HG03457 (cell line): Measurements from ENCODE around the gene TOMM40.
"Not testable (repeated sequence)": the region's sequence is repeated elsewhere in the genome, so short reads cannot be mapped to it uniquely, and the experiment has no call there.

Source experiments
- ATAC-seq: cut with Tn5 transposase; IDR thresholded peaks from one replicate; pipeline ENCODE4 v1.9.1; 2021; ENCODE audit warnings: moderate number of reproducible peaks; ENCODE audit not compliant: unreplicated experiment

Gene TOMM40

GRCh38 chr19:44893332-44894051 is 2.4 kb downstream of the TOMM40 start:
- ATAC-seq = no peak

- ATAC-seq = no peak
These were observed 3.0 kb downstream of the TOMM40 start for GRCh38 chr19:44894052-44894400.

DNA sequence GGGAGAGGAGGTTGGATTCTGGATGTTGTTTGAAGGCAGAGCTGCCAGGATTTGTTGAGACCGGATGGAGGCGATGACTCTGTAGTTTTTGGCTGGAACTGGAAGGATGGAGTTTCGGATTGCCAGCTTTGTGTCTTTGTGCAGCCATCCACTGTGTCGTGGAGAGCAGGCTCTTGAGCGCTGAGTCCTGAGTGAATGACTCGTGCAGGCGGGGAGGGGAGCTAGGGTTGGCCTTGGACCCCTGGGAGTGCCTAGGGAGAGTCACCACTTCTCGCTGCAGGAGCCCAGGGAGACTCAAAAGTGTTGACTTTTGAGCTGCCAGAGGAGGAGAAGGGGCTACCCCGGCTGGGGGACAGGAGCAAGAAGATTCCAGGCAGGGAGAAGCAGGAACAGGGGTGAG is 3.9 kb downstream of the TOMM40 start:
- ATAC-seq = no peak

- ATAC-seq = no peak
These were observed 6.8 kb downstream of the TOMM40 start for GRCh38 chr19:44897835-44898234.

DNA sequence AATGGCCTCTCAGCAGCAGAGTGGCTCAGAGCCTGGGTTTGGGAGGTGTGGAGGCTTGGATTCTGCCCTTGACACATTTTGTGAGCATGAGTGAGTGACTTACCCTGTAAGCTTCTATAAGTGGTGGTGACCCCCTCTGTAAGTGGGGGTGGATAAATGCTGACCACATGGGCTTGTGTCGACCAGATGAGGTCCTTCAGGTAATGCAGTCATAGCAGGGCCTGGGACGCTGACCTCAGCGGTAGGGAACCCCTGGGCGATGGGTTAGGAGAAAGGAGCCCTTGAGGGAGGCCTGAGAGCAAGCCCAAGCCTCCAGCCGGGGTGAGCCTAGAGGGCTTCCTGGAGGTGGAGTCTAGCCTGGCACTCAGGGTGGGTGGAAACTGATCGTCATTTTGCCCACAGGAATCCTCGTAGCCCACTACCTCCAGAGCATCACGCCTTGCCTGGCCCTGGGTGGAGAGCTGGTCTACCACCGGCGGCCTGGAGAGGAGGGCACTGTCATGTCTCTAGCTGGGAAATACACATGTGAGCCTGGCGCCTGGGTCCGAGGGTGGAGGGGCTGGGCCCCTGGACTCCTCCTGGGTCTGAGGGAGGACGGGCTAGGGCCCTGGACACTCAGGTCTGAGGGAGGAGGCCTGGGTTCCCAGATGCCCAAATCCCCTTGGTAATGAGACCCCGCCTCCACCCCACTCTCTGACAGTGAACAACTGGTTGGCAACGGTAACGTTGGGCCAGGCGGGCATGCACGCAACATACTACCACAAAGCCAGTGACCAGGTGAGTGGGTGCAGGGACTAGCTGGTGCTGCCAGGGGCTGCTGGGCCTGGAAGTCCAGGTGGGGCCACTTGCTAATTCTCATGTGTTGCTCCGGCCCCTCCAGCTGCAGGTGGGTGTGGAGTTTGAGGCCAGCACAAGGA is 9.5 kb downstream of the TOMM40 start:
- ATAC-seq = no peak

DNA sequence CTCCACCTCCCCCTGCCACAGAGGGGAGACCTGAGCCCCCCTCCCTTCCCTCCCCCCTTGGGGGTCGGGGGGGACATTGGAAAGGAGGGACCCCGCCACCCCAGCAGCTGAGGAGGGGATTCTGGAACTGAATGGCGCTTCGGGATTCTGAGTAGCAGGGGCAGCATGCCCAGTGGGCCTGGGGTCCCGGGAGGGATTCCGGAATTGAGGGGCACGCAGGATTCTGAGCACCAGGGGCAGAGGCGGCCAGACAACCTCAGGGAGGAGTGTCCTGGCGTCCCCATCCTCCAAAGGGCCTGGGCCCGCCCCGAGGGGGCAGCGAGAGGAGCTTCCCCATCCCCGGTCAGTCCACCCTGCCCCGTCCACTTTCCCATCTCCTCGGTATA is 12.2 kb downstream of the TOMM40 start:
- no peak for ATAC-seq

DNA sequence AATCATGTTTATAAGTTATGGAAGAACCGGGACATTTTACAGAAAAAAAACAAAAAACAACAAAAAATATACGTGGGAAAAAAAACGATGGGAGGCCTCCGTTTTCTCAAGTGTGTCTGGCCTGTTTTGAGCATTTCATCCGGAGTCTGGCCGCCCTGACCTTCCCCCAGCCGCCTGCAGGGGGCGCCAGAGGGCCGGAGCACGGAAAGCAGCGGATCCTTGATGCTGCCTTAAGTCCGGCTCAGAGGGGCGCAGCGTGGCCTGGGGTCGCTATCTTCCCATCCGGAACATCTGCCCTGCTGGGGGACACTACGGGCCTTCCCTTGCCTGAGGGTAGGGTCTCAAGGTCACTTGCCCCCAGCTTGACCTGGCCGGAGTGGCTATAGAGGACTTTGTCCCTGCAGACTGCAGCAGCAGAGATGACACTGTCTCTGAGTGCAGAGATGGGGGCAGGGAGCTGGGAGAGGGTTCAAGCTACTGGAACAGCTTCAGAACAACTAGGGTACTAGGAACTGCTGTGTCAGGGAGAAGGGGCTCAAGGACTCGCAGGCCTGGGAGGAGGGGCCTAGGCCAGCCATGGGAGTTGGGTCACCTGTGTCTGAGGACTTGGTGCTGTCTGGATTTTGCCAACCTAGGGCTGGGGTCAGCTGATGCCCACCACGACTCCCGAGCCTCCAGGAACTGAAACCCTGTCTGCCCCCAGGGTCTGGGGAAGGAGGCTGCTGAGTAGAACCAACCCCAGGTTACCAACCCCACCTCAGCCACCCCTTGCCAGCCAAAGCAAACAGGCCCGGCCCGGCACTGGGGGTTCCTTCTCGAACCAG is 12.8 kb downstream of the TOMM40 start:
- no peak for ATAC-seq

DNA sequence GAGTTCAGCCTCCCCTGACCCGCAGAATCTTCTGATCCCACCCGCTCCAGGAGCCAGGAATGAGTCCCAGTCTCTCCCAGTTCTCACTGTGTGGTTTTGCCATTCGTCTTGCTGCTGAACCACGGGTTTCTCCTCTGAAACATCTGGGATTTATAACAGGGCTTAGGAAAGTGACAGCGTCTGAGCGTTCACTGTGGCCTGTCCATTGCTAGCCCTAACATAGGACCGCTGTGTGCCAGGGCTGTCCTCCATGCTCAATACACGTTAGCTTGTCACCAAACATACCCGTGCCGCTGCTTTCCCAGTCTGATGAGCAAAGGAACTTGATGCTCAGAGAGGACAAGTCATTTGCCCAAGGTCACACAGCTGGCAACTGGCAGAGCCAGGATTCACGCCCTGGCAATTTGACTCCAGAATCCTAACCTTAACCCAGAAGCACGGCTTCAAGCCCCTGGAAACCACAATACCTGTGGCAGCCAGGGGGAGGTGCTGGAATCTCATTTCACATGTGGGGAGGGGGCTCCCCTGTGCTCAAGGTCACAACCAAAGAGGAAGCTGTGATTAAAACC is 13.5 kb downstream of the TOMM40 start:
- ATAC-seq = no peak

DNA sequence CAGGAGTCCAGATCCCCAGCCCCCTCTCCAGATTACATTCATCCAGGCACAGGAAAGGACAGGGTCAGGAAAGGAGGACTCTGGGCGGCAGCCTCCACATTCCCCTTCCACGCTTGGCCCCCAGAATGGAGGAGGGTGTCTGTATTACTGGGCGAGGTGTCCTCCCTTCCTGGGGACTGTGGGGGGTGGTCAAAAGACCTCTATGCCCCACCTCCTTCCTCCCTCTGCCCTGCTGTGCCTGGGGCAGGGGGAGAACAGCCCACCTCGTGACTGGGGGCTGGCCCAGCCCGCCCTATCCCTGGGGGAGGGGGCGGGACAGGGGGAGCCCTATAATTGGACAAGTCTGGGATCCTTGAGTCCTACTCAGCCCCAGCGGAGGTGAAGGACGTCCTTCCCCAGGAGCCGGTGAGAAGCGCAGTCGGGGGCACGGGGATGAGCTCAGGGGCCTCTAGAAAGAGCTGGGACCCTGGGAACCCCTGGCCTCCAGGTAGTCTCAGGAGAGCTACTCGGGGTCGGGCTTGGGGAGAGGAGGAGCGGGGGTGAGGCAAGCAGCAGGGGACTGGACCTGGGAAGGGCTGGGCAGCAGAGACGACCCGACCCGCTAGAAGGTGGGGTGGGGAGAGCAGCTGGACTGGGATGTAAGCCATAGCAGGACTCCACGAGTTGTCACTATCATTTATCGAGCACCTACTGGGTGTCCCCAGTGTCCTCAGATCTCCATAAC is 14.5 kb downstream of the TOMM40 start, which contains the start of gene APOE:
APOE (plus strand) TSS at position 360 of the 724 bp plus-strand sequence. CDS start 829 bp downstream, outside the sequence.
- no peak for ATAC-seq

DNA sequence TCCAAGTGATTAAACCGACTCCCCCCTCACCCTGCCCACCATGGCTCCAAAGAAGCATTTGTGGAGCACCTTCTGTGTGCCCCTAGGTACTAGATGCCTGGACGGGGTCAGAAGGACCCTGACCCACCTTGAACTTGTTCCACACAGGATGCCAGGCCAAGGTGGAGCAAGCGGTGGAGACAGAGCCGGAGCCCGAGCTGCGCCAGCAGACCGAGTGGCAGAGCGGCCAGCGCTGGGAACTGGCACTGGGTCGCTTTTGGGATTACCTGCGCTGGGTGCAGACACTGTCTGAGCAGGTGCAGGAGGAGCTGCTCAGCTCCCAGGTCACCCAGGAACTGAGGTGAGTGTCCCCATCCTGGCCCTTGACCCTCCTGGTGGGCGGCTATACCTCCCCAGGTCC is 16.6 kb downstream of the TOMM40 start:
- ATAC-seq = no peak

DNA sequence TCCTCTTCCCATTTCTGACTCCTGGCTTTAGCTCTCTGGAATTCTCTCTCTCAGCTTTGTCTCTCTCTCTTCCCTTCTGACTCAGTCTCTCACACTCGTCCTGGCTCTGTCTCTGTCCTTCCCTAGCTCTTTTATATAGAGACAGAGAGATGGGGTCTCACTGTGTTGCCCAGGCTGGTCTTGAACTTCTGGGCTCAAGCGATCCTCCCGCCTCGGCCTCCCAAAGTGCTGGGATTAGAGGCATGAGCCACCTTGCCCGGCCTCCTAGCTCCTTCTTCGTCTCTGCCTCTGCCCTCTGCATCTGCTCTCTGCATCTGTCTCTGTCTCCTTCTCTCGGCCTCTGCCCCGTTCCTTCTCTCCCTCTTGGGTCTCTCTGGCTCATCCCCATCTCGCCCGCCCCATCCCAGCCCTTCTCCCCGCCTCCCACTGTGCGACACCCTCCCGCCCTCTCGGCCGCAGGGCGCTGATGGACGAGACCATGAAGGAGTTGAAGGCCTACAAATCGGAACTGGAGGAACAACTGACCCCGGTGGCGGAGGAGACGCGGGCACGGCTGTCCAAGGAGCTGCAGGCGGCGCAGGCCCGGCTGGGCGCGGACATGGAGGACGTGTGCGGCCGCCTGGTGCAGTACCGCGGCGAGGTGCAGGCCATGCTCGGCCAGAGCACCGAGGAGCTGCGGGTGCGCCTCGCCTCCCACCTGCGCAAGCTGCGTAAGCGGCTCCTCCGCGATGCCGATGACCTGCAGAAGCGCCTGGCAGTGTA is 17.2 kb downstream of the TOMM40 start:
- ATAC-seq = no peak

DNA sequence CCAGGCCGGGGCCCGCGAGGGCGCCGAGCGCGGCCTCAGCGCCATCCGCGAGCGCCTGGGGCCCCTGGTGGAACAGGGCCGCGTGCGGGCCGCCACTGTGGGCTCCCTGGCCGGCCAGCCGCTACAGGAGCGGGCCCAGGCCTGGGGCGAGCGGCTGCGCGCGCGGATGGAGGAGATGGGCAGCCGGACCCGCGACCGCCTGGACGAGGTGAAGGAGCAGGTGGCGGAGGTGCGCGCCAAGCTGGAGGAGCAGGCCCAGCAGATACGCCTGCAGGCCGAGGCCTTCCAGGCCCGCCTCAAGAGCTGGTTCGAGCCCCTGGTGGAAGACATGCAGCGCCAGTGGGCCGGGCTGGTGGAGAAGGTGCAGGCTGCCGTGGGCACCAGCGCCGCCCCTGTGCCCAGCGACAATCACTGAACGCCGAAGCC is 17.8 kb downstream of the TOMM40 start:
- no peak for ATAC-seq

- no peak for ATAC-seq
These were observed 18.7 kb downstream of the TOMM40 start for GRCh38 chr19:44909775-44910174.

GRCh38 chr19:44911896-44912295 is 20.8 kb downstream of the TOMM40 start:
- not testable (repeated sequence) for ATAC-seq

DNA sequence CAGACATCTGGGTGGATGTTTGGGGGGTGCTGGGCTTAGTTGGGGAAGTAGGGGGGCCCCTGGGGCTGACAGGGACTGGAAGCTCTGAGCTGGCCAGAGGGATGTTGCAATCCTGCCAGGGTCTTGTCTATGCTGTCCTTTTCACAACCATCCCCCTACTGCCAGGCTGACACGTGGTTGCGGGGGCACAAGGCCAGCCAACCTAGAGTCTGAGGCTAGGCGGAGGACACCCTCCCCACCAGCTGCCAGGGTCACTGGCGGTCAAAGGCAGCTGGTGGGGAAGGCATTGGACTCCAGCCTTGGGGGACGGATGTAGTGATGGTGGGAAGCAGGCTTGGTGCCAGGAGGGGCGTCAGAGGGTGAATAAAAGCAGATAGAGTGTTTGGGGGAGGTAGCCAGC is 21.8 kb downstream of the TOMM40 start:
- no peak for ATAC-seq

DNA sequence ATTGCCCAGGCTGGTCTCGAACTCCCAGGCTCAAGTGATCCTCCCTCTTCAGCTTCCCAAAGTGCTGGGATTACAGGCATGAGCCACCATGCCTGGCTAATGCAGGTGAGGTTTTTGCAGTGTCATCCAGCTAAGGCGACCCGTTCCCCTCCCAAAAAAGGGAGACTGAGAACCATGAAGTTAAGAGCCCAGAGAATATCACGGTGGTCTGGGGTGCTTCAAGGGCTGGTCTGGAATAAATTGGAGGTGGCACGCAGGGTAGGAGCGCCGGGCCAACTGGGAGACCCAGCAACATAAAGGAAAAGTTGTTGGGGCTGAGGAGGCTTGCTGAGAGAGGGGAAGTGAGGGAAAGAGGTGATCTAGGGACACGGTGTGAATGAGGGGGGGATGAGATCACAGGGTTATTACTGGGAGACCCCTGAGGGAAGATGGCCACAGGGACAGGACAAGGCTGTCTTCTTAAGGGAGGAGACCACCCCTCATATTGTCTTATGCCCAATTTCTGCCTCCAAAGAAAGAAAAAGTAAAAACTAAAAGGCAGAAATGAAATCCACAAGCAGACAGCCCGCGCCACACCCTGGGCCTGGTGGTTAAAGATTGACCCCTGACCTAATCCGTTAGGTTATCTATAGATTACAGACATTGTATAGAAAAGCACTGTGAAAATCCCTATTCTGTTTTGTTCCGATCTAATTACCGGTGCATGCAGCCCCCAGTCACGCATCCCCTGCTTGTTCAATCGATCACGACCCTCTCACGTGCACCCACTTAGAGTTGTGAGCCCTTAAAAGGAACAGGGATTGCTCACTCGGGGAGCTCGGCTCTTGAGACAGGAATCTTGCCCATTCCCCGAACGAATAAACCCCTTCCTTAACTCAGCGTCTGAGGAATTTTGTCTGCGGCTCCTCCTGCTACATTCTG is 22.7 kb downstream of the TOMM40 start:
- not testable (repeated sequence) for ATAC-seq

DNA sequence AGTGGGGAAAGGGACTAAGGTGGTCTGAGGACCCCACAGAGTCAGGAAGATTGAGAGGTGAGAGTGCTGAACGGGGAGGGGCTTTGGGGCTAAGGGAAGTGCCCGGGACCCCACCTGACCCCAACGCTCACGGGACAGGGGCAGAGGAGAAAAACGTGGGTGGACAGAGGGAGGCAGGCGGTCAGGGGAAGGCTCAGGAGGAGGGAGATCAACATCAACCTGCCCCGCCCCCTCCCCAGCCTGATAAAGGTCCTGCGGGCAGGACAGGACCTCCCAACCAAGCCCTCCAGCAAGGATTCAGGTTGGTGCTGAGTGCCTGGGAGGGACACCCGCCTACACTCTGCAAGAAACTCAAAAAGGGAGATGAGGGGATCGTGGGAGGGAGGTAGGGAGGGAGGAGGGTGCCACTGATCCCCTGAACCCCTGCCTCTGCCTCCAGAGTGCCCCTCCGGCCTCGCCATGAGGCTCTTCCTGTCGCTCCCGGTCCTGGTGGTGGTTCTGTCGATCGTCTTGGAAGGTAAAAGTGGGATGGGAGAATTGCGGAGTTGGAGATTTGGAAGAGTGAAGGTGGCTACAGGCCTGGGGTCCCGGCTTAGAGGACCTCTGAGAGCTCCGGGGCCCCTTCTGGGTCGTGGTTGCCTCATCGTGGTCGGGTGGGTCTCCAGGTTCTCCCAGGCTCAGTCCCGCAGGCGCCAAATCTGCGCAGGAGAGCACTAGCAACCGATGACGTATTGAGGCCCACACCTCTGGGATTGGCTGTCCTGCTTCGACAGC is 23.6 kb downstream of the TOMM40 start, which contains the start of gene APOC1:
APOC1 (plus strand) TSS at position 176 of the 774 bp plus-strand sequence; CDS start at position 460, 284 bp downstream.
- ATAC-seq = peak; percentile 79
